Upper lobe of left lung (tissue), 4 donors: ENCODE data around the gene STH.

Experiments used
- EP300 ChIP-seq, 4 donors: sonication (generic); formaldehyde crosslinking; IDR thresholded peaks; one replicate each; pipeline ENCODE4 v1.5.1; 2017; ENCODE audit warnings: antibody characterized with exemption in 4 of 4, control low read depth in 2 of 4
- POLR2A ChIP-seq, 4 donors: fragments of 450-650 bp; IDR thresholded peaks; one replicate each; pipeline ENCODE4 v1.5.1; 2016 to 2017; ENCODE audit warnings: antibody characterized with exemption in 4 of 4, mild to moderate bottlenecking in 2 of 4
- POLR2AphosphoS5 ChIP-seq, 2 donors: sonication (generic); formaldehyde crosslinking; IDR thresholded peaks; one replicate each; pipeline ENCODE4 v1.5.1; 2017; ENCODE audit warnings: antibody characterized with exemption in 2 of 2

DNA sequence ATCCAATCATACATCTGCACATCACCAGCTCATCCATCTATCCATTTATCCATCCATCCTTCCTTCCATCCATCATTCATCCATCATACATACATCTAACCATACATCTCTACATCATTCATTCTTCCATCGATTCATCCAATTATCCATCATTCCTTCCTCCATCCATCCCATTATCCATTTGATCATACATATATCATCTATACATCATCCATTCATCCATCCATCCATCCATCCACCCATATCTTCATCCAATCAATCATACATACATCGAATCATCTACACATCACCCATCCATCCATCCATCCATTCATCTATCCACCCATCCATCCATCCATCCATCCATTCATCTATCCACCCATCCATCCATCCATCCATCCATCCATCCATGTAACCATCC lies 29.3 kb upstream of the STH start:
- TF ChIP-seq POLR2A (IDR thresholded peaks at IDR 0.05) (no peak), POLR2AphosphoS5 (IDR thresholded peaks at IDR 0.05) (no peak), EP300 (IDR thresholded peaks at IDR 0.05) (no peak)
